T-helper 2 cell treated with Interferon-gamma antibody and Interleukin-4, amounts not matched to agents 100 ng/mL and 5 ng/mL, for 36 hours (primary cell): ENCODE results near the gene CDK14. TPM values are rescaled to one million over a fixed set of nuclear protein-coding genes. Genes with fewer than 3 reads are reported as not detected.
"Not testable (repeated sequence)": the region's sequence is repeated elsewhere in the genome, so short reads cannot be mapped to it uniquely, and the experiment has no call there.

Experiments
- intact Hi-C: fragments of 100-400 bp; cut with micrococcal nuclease; formaldehyde crosslinking; loops from one replicate; pipeline ENCODE4 v1.15.1; 2023
- total RNA-seq: library from RNA; stranded (reverse); gene quantifications from 2 replicates; pipeline ENCODE4 v1.2.3, GENCODE V29; 2022

CDK14 gene
- total RNA-seq, 1 donor from 2014 or later, result 0.09 TPM

- intact Hi-C loops, result no loop called here
These were observed 118.9 kb downstream of the CDK14 start for GRCh38 chr7:90715067-90715466.

GRCh38 chr7:90717296-90718060 lies 121.4 kb downstream of the CDK14 start:
- intact Hi-C loops, result no loop called here

- intact Hi-C loops, result no loop called here
These were observed 123.0 kb downstream of the CDK14 start for GRCh38 chr7:90719155-90719554.

GRCh38 chr7:90720984-90721760 lies 125.1 kb downstream of the CDK14 start:
- intact Hi-C loops, result no loop called here

GRCh38 chr7:90721869-90722431 lies 125.8 kb downstream of the CDK14 start:
- intact Hi-C loops, result no loop called here

- intact Hi-C loops, result no loop called here
These were observed 127.1 kb downstream of the CDK14 start for GRCh38 chr7:90723233-90723632.

GRCh38 chr7:90723866-90724265 lies 127.7 kb downstream of the CDK14 start:
- intact Hi-C loops, result no loop called here

- intact Hi-C loops, result no loop called here
These were observed 130.0 kb downstream of the CDK14 start for GRCh38 chr7:90726120-90726519.

- intact Hi-C loops, result no loop called here
These were observed 130.5 kb downstream of the CDK14 start for GRCh38 chr7:90726623-90727022.

GRCh38 chr7:90727412-90727811 lies 131.3 kb downstream of the CDK14 start:
- intact Hi-C loops, result no loop called here

- intact Hi-C loops, result no loop called here
These were observed 132.4 kb downstream of the CDK14 start for GRCh38 chr7:90728568-90728967.

- intact Hi-C loops, result not testable (repeated sequence)
These were observed 139.6 kb downstream of the CDK14 start for GRCh38 chr7:90735611-90736280.

- intact Hi-C loops, result no loop called here
These were observed 140.2 kb downstream of the CDK14 start for GRCh38 chr7:90736316-90736715.

GRCh38 chr7:90736968-90737939 lies 141.1 kb downstream of the CDK14 start:
- intact Hi-C loops, result no loop called here

- intact Hi-C loops, result no loop called here
These were observed 142.1 kb downstream of the CDK14 start for GRCh38 chr7:90738249-90738648.

- intact Hi-C loops, result no loop called here
These were observed 143.6 kb downstream of the CDK14 start for GRCh38 chr7:90739716-90740115.

- intact Hi-C loops, result no loop called here
These were observed 144.3 kb downstream of the CDK14 start for GRCh38 chr7:90740386-90740785.

- intact Hi-C loops, result no loop called here
These were observed 147.5 kb downstream of the CDK14 start for GRCh38 chr7:90743626-90744025.

GRCh38 chr7:90747516-90747915 lies 151.4 kb downstream of the CDK14 start:
- intact Hi-C loops, result no loop called here

GRCh38 chr7:90749262-90749661 lies 153.1 kb downstream of the CDK14 start:
- intact Hi-C loops, result no loop called here

GRCh38 chr7:90749774-90750173 lies 153.7 kb downstream of the CDK14 start:
- intact Hi-C loops, result no loop called here
